Measurements from ENCODE around the gene EMSY.
"Not testable (repeated sequence)": the region's sequence is repeated elsewhere in the genome, so short reads cannot be mapped to it uniquely, and the experiment has no call there.

Gene EMSY

DNA sequence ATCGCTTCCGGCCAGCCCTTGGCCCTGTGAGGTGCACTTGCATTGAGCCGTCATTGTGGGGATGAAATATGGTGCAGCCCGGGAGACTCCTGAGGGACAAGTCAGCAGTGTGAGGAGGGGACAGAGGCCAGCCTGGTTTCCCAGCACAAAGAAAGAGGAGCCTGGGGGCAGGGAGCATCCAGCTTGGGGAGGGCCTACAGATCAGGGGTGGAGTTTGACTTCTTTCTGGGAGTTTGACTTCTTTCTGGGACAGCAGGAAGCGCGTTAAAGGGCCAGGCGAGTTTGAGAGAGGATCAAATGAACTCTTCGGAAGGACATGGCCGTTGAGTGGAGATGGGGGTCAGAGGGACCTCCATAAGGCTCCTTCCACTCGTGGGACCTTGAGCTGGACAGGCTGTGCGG is 133.8 kb downstream of the EMSY start:
- H3K27me3 ChIP-seq (ENCODE audit: control insufficient read depth in 1 of 2, insufficient read depth in 2 of 2, low read length in 2 of 2), result no peaks in the 10 kb centered on the region
- H3K36me3 ChIP-seq (ENCODE audit: control insufficient read depth in 1 of 2, insufficient read depth in 2 of 2, low read length in 2 of 2), result no peaks in the 10 kb centered on the region
- no peak overlapping the region for H3K9ac ChIP-seq (ENCODE audit: low read depth in 1 of 2, low read length in 2 of 2)
- H3K4me1 ChIP-seq (ENCODE audit: control insufficient read depth in 1 of 2, insufficient read depth in 2 of 2, low read length in 2 of 2), result no peaks in the 10 kb centered on the region
- peak overlapping the region; percentile 66 for H3K27ac ChIP-seq (ENCODE audit: low read depth, low read length)
- H3K9me3 ChIP-seq (ENCODE audit: control insufficient read depth in 1 of 2, low read length in 2 of 2), result no peaks in the 10 kb centered on the region
- peak overlapping the region in 1 of 2 donors; percentile 3 for H3K4me3 ChIP-seq (ENCODE audit: low read depth in 1 of 2, low read length in 2 of 2)

GRCh38 chr11:76579056-76579751 is 134.4 kb downstream of the EMSY start:
- H3K9me3 ChIP-seq (ENCODE audit: control insufficient read depth in 1 of 2, low read length in 2 of 2), result no peaks in the 10 kb centered on the region
- no peaks in the 10 kb centered on the region for H3K27me3 ChIP-seq (ENCODE audit: control insufficient read depth in 1 of 2, insufficient read depth in 2 of 2, low read length in 2 of 2)
- no peaks in the 10 kb centered on the region for H3K4me1 ChIP-seq (ENCODE audit: control insufficient read depth in 1 of 2, insufficient read depth in 2 of 2, low read length in 2 of 2)
- peak overlapping the region; percentile 66 for H3K27ac ChIP-seq (ENCODE audit: low read depth, low read length)
- H3K36me3 ChIP-seq (ENCODE audit: control insufficient read depth in 1 of 2, insufficient read depth in 2 of 2, low read length in 2 of 2), result no peaks in the 10 kb centered on the region
- H3K9ac ChIP-seq (ENCODE audit: low read depth in 1 of 2, low read length in 2 of 2), result no peak overlapping the region
- H3K4me3 ChIP-seq (ENCODE audit: low read depth in 1 of 2, low read length in 2 of 2), result no peak overlapping the region

DNA sequence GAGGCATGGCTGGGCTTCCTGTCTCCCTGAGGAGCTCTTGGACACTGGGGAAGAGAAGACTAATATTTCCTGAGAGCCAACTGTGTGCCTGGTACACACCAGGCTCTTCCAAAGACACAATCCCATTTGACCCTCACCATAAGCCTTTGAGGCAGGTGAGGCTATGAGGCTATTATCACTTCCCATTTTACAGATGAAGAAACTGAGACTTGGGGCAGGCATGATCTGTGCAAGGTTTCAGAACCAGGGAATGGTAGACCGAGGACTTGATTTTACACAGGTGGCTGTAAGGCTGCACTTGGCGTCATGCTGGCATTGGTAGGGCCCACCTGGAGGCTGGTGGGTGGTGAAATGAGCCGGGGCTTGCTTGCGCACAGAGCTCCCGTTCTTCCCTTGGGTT is 134.9 kb downstream of the EMSY start:
- no peak overlapping the region for H3K9ac ChIP-seq (ENCODE audit: low read depth in 1 of 2, low read length in 2 of 2)
- H3K27me3 ChIP-seq (ENCODE audit: control insufficient read depth in 1 of 2, insufficient read depth in 2 of 2, low read length in 2 of 2), result no peaks in the 10 kb centered on the region
- H3K4me3 ChIP-seq (ENCODE audit: low read depth in 1 of 2, low read length in 2 of 2), result no peak overlapping the region
- no peaks in the 10 kb centered on the region for H3K9me3 ChIP-seq (ENCODE audit: control insufficient read depth in 1 of 2, low read length in 2 of 2)
- H3K27ac ChIP-seq (ENCODE audit: low read depth, low read length), result peak overlapping the region; percentile 13
- no peaks in the 10 kb centered on the region for H3K36me3 ChIP-seq (ENCODE audit: control insufficient read depth in 1 of 2, insufficient read depth in 2 of 2, low read length in 2 of 2)
- H3K4me1 ChIP-seq (ENCODE audit: control insufficient read depth in 1 of 2, insufficient read depth in 2 of 2, low read length in 2 of 2), result no peaks in the 10 kb centered on the region

DNA sequence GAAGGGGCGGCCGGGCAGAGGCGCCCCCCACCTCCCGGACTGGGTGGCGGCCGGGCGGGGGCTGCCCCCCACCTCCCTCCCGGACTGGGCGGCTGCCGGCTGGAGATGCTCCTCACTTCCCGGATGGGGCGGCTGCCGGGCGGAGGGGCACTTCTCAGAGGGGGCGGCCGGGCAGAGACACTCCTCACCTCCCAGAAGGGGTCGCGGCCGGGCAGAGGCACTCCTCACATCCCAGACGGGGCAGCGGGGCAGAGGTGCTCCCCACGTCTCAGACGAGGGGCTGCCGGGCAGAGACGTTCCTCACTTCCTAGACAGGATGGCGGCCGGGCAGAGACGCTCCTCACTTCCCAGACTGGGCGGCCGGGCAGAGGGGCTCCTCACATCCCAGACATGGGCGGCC is 137.7 kb downstream of the EMSY start:
- not testable (repeated sequence) for H3K4me1 ChIP-seq (ENCODE audit: control insufficient read depth in 1 of 2, insufficient read depth in 2 of 2, low read length in 2 of 2); H3K27ac ChIP-seq (ENCODE audit: low read depth, low read length); H3K4me3 ChIP-seq (ENCODE audit: low read depth in 1 of 2, low read length in 2 of 2); H3K27me3 ChIP-seq (ENCODE audit: control insufficient read depth in 1 of 2, insufficient read depth in 2 of 2, low read length in 2 of 2); H3K9me3 ChIP-seq (ENCODE audit: control insufficient read depth in 1 of 2, low read length in 2 of 2); H3K9ac ChIP-seq (ENCODE audit: low read depth in 1 of 2, low read length in 2 of 2); H3K36me3 ChIP-seq (ENCODE audit: control insufficient read depth in 1 of 2, insufficient read depth in 2 of 2, low read length in 2 of 2)

DNA sequence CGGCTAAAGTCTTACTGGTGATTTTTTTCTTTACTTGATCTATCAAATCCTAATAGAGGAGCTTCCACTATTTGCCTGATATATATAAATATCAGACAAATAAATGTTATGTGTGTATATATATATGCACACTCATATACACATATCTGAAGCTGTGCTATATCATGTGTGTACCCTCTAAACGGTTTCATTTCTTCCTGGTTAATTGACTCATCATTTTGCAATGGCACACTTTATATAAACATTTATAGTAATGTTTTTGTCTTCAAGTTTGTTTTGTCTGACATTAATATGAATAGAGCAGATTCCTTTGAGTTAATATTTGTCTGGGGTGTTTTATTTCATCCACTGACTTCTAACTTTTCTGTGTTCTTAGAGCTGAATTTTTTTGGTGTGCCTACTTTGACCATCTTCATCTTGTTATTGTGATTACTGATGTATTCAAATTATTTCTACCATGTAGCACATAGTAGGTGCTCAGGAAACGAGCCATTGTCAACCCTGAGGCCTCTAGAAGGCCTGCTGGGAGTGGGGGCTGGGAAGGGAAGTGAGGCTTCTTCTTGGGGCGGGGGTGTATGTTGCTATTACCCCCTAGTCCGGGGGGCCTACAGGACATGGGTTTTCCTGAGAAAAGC is 143.1 kb downstream of the EMSY start:
- Histone ChIP-seq H3K27ac (ENCODE audit: low read depth, low read length) (peak overlapping the region; percentile 35), H3K4me3 (ENCODE audit: low read depth in 1 of 2, low read length in 2 of 2) (no peak overlapping the region), H3K36me3 (ENCODE audit: control insufficient read depth in 1 of 2, insufficient read depth in 2 of 2, low read length in 2 of 2) (no peaks in the 10 kb centered on the region), H3K9ac (ENCODE audit: low read depth in 1 of 2, low read length in 2 of 2) (no peak overlapping the region), H3K4me1 (ENCODE audit: control insufficient read depth in 1 of 2, insufficient read depth in 2 of 2, low read length in 2 of 2) (peaks cover 4 to 12% of the 10 kb centered on the region in 2 donors), H3K27me3 (ENCODE audit: control insufficient read depth in 1 of 2, insufficient read depth in 2 of 2, low read length in 2 of 2) (no peaks in the 10 kb centered on the region), H3K9me3 (ENCODE audit: control insufficient read depth in 1 of 2, low read length in 2 of 2) (no peaks in the 10 kb centered on the region)

DNA sequence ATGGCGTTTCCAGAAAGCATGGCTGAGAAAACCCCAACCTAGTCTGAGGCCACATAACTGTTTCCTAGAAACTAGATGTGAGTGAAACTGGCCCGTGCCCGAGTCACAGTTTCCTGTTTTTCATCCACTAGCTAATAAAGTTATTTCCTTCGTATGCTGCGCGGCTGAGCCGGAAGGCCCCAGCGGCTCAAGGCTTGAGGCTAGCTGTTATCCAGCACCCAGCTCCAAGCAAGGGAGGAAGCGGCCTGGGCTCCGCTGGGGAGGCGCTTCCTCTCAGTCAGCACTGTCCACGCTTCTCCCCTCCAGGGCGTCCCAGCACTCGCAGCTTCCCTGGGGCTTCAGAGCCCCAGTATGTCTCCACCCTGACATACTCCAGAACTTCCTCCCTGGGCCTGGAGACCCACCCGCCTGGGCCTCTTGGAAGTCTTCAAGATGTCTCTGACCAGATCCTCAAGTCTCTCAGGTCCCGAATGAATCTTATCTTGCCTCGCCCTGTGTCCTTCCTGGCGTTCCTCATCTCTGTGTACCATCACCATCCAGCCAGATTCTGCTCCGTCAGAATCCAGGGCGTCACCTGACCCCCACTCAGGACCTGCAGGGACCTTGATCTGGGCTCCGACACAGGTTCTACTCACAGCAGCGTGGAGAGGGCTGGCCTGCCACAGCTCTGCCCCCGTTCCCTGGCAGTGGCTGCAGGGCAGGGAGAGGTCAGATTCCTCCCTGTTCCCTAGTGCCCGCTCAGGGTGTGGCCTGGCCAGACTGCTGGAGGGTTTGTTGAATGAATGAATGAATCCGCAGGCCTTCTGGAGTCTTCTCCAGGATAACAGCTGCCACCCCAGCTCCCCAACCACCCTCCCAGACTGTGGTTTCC is 143.9 kb downstream of the EMSY start:
- Histone ChIP-seq H3K4me1 (ENCODE audit: control insufficient read depth in 1 of 2, insufficient read depth in 2 of 2, low read length in 2 of 2) (peaks cover 4 to 12% of the 10 kb centered on the region in 2 donors), H3K27me3 (ENCODE audit: control insufficient read depth in 1 of 2, insufficient read depth in 2 of 2, low read length in 2 of 2) (no peaks in the 10 kb centered on the region), H3K36me3 (ENCODE audit: control insufficient read depth in 1 of 2, insufficient read depth in 2 of 2, low read length in 2 of 2) (no peaks in the 10 kb centered on the region), H3K27ac (ENCODE audit: low read depth, low read length) (peak overlapping the region; percentile 35), H3K4me3 (ENCODE audit: low read depth in 1 of 2, low read length in 2 of 2) (no peak overlapping the region), H3K9me3 (ENCODE audit: control insufficient read depth in 1 of 2, low read length in 2 of 2) (no peaks in the 10 kb centered on the region), H3K9ac (ENCODE audit: low read depth in 1 of 2, low read length in 2 of 2) (no peak overlapping the region)

- no peaks in the 10 kb centered on the region for H3K9me3 ChIP-seq (ENCODE audit: control insufficient read depth in 1 of 2, low read length in 2 of 2)
- H3K27me3 ChIP-seq (ENCODE audit: control insufficient read depth in 1 of 2, insufficient read depth in 2 of 2, low read length in 2 of 2), result no peaks in the 10 kb centered on the region
- H3K4me1 ChIP-seq (ENCODE audit: control insufficient read depth in 1 of 2, insufficient read depth in 2 of 2, low read length in 2 of 2), result peaks cover 4 to 12% of the 10 kb centered on the region in 2 donors
- no peaks in the 10 kb centered on the region for H3K36me3 ChIP-seq (ENCODE audit: control insufficient read depth in 1 of 2, insufficient read depth in 2 of 2, low read length in 2 of 2)
- H3K9ac ChIP-seq (ENCODE audit: low read depth in 1 of 2, low read length in 2 of 2), result no peak overlapping the region
- no peak overlapping the region for H3K4me3 ChIP-seq (ENCODE audit: low read depth in 1 of 2, low read length in 2 of 2)
- H3K27ac ChIP-seq (ENCODE audit: low read depth, low read length), result no peak overlapping the region
These were observed 144.7 kb downstream of the EMSY start for GRCh38 chr11:76589477-76589876.

DNA sequence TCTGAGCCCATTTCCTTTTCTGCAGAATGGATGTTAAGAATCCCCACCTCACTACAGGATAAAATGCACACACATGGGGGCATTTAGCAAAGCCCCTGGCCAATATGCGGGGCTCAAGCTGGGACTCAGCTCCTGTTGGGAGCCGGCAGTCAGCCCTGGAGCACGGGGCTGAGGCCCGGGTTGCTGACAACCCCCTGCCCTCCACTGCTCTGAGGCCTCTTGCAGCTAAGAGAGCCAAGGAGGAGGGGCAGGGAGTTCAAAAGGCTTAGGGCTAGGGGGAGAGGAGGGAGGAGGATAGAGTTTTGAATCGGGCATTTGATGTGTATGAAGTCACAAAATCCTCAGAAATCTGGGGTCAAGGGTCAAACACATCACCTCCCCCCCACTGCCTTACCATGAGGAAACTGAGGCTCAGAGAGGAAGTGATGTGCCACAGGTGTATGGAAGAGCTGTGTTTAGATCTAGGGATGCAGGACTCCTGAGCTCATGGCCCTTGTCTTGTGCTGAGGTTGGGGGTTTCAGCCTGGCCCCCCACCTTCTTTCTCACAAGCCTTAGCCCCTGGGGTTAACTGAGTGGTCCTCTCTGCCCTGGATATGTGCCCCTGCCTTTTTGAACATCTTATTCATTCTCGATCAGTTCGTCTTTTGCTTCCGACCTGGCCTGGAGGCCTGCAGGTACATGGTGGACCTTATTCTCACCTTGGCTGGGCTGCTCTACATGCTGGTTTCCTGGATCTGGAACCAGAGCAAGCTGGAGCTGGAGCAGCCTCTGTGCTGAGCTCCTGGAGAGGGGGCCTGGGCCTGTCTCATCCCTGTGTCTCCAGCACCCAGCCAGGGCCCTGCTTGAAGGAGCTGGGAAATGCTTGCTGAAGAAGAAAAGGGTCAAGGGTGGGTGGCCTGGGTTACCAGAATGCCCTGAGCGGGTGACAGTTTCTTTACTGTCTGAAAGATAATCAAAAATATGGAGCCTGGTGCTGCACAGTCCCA is 145.4 kb downstream of the EMSY start:
- H3K4me3 ChIP-seq (ENCODE audit: low read depth in 1 of 2, low read length in 2 of 2), result no peak overlapping the region
- H3K36me3 ChIP-seq (ENCODE audit: control insufficient read depth in 1 of 2, insufficient read depth in 2 of 2, low read length in 2 of 2), result no peaks in the 10 kb centered on the region
- H3K27ac ChIP-seq (ENCODE audit: low read depth, low read length), result no peak overlapping the region
- H3K9me3 ChIP-seq (ENCODE audit: control insufficient read depth in 1 of 2, low read length in 2 of 2), result no peaks in the 10 kb centered on the region
- no peak overlapping the region for H3K9ac ChIP-seq (ENCODE audit: low read depth in 1 of 2, low read length in 2 of 2)
- H3K27me3 ChIP-seq (ENCODE audit: control insufficient read depth in 1 of 2, insufficient read depth in 2 of 2, low read length in 2 of 2), result no peaks in the 10 kb centered on the region
- peaks cover 4 to 12% of the 10 kb centered on the region in 2 donors for H3K4me1 ChIP-seq (ENCODE audit: control insufficient read depth in 1 of 2, insufficient read depth in 2 of 2, low read length in 2 of 2)

- Histone ChIP-seq H3K36me3 (ENCODE audit: control insufficient read depth in 1 of 2, insufficient read depth in 2 of 2, low read length in 2 of 2) (no peaks in the 10 kb centered on the region), H3K27me3 (ENCODE audit: control insufficient read depth in 1 of 2, insufficient read depth in 2 of 2, low read length in 2 of 2) (no peaks in the 10 kb centered on the region), H3K4me3 (ENCODE audit: low read depth in 1 of 2, low read length in 2 of 2) (no peak overlapping the region), H3K4me1 (ENCODE audit: control insufficient read depth in 1 of 2, insufficient read depth in 2 of 2, low read length in 2 of 2) (peaks cover 4 to 12% of the 10 kb centered on the region in 2 donors), H3K9me3 (ENCODE audit: control insufficient read depth in 1 of 2, low read length in 2 of 2) (no peaks in the 10 kb centered on the region), H3K27ac (ENCODE audit: low read depth, low read length) (no peak overlapping the region), H3K9ac (ENCODE audit: low read depth in 1 of 2, low read length in 2 of 2) (no peak overlapping the region)
These were observed 146.6 kb downstream of the EMSY start for GRCh38 chr11:76591416-76591815.

Measured in duodenal mucosa (tissue), 2 donors.